ENCODE data around the gene ALK.

The ALK gene

DNA sequence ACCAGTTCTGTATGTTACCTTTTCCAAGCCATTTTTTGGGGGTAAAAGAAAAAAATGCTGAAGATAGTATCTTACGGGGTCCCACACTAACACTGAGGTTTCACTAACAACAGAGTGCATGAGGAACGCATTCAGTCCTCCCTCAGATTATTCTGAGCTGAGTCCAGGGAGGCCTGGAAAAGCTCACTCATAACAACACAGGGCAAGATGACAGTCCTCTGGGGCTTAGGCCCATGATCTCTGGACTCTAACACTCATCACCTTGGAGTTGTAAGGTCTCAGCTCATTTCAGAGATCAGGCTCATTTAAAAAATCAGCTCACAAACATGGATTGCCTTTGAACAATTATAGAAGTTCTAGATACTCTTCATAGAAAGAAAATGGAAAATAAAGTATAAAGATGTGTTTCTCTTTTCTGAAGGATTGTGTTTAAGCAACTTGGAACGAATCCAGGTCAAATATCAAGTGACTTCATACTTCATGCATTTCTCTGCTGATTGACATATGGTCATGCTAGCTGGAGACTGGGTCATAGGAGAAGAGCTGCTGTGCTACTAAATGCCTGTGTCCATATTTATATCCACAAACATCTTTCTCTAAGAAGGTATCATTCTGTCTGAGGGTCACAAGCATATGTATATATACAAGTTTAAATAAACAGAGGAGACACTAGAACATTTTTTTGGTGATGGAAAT is 265.8 kb downstream of the ALK start:
- no peak for DNase-seq (ENCODE audit: low read depth in 2 of 2)

DNA sequence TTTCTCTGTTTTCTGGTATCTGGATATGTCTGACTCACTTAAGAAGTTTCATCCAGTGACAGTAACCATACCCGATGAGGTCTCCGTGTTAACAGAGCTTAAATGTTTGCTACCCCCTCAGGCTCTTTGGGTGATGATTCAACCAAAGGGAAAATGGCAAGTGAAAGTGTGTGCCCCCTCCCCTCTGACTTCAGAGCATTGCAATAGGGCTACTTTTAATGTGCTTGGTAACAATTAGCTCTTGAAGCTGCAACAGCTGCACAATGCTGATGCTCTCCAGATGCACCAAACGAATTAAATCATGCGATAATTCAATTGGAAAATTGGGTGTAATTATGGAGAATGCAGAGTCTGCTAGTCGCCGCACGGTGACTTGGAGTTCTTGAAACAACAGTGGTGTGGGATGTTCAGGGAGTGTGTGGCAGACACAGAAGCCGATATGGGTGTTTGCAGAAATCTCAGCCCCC is 270.7 kb downstream of the ALK start:
- DNase-seq (ENCODE audit: low read depth in 2 of 2) = no peak

DNA sequence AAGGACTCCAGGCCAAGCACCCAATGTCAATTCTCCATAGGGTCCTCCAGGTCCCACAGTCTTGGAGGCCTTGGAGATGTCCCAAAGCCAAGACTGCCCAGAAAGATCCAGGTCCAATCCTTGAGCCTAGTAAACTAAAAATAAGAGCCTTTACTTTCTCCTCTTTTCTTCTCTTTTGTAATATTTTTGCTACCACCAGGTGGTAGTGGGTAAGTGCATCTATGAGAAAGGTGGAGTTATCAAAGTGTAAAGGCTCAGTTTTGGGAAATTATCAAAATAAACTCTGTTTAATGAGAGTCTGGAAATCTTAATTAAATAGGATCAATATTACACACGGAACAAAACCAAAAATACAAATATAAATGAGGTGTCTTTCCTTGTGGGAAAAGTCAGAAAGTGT is 276.4 kb downstream of the ALK start:
- no peak for DNase-seq (ENCODE audit: low read depth in 2 of 2)

DNA sequence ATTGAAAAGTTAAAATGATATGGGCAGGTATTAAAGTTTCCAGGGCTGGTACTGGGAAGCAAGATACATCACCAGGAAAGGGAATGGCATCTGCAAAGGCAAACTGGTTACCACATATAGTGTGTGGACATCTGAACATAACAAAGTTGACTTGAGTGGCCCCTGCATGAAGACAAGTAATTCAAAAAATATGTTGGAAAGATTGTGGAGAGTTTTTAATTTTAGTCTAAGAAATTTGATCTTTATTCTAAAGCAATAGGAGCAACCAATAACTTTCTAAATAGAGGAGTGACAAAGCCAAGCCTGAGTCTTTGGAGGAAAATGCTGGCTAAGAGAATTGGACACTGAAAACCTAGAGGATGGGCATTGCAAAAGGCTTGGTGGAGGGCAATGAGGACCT is 278.2 kb downstream of the ALK start:
- no peak for DNase-seq (ENCODE audit: low read depth in 2 of 2)

DNA sequence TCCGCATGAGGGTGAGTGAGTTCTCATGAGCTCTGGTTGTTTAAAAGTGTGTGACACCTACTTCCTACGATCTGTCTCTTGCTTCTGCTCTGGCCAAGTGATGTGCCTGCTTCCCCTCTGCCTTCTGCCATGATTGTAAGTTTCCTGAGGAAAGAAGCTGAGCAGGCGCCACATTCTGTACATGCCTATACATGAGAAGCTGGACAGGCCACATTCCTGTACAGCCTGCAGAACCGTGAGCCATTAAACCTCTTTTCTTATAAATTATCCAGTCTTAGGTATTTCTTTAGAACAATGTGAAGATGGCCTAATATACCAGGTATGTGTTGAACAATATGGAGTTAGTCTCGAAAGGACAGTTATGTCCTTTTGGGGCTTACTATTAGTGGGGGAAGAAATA is 281.0 kb downstream of the ALK start:
- no peak for DNase-seq (ENCODE audit: low read depth in 2 of 2)

DNA sequence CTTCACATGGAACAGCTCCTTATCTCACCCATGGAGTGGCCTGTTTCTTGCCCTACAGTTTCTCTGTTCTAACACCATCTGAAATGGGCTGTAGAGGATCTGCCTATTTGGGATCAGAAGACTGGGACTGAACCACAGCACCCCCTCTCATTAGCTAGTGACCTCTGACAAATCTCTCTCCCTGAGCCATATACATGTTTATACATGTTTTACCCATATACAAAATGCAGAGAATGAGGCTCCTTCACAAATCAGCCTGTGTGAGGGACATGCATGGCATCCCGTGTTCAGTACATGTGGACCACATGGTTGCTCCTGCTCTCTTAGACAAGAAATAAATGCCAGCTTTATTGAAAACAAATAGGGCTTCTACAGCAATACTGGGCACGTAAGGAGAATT is 282.7 kb downstream of the ALK start:
- DNase-seq (ENCODE audit: low read depth in 2 of 2) = no peak

DNA sequence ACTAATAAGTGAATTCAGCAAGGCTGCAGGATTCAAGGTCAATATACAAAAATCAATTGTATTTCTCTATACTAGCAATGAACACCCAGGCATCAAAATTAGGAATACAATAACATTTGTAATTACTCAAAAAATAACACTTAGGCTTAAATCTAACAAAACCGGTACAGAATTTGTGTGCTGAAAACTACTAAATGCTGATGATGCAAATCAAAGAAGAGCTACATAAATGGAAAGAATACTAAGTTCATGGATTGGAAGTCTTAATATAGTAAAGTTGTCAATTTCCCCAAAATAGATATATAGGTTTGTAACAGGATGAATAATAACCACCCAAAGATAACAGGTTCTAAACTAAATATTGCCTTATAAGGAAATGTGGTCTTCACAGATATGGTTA is 286.5 kb downstream of the ALK start:
- DNase-seq (ENCODE audit: low read depth in 2 of 2) = no peak

DNA sequence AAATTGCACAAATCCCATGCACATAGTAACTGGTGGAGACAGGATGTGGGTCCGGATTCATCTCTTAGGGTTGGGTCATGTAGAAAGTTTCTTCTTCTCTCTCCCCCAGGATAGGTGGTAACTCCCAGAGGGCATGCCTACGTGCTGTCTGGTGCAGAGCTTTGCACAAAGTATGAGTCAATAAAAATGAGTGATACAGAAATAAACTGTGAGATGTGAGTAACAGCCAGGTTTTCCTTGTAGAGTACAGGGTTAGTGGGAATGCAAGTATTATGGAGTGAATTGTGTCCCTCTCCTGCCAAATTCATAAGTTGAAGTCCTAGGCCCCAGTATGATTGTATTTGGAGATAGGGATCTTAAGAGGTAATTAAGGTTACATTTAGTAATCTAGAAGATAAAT is 289.4 kb downstream of the ALK start:
- no peak for DNase-seq (ENCODE audit: low read depth in 2 of 2)

DNA sequence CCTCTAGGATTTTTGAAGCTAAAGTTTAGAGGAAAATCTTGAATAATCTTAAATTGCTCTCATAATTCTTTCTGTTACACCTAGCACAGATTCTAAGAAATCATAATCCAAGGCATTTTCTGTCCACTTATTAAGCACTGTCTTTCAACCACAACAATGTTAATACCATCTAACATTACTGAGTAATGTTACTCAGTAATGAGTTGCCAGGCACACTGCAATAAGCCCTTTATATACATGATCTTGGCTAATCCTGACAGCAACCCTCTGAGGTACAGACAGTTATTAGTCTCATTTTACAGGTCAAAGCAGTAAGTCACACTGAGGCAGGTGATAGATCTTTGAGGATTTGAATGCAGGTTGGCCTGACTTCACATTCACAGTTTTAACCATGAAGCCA is 291.9 kb downstream of the ALK start:
- DNase-seq (ENCODE audit: low read depth in 2 of 2) = no peak

DNA sequence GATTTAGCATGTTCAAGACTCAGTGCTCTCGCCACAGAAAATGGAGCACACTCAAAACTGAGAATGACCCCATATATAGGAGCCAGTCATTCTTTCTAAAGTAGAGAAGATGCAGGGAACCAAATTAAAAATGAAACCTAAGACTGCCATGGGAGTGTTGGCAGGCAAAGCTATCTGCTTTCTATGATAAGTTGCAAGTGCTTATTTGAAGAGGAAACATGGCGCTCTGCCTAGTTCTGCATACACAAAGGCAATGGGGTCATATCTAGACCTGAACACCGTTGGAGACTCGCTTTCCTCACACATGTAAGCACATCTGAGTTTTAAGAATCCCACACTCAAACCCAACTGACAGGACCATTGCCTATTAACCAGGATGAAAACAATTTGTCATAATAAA is 292.5 kb downstream of the ALK start:
- DNase-seq (ENCODE audit: low read depth in 2 of 2) = no peak

DNA sequence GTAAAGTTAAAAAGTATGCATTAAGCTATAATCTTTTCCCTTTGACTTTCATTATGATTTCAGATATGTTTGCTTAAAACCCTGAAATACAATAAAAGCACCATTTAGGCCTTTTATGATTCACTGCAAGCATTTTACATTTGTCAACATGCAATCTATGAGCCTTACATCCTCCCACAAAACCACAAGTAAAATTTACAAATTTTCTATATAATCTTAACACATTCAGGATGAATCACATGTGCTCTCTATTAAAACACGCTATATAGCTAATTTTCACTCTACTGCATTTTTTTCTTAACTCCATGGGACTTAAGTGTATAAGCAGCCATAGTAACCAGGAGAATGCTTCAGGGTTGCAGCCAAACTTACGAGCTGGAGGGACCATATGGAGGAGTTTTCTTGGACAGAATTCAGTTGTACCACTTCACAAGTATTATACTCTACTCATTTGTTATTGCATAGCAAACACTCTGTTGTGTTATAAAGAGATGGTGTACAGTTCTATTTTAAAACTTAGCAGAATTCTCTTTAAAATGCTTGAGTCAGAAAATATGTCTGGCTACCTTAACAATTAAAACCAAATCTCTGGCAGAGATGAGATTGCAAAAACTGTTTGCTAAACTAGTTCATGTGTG is 293.2 kb downstream of the ALK start:
- no peak for DNase-seq (ENCODE audit: low read depth in 2 of 2)

DNA sequence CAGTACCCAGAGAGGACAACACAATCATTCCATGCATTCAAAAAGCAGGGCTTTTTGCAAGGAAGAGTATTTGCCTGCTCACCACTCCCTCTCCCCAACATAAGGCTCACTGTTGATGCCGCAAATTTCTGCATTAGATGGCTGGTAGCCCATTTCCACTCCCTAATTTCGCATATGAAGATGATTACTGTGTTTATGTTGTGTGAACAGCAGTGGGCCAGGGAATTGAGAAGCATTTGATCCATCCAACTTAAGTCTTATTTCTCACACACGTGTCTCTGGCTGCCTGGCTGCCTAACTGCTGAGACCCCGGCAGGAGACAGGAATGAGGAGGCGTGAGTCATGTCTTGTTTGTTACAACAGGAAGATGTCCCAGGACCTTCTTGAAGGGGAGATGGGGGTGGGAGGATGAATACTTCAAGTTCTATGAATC is 294.1 kb downstream of the ALK start:
- no peak for DNase-seq (ENCODE audit: low read depth in 2 of 2)

DNA sequence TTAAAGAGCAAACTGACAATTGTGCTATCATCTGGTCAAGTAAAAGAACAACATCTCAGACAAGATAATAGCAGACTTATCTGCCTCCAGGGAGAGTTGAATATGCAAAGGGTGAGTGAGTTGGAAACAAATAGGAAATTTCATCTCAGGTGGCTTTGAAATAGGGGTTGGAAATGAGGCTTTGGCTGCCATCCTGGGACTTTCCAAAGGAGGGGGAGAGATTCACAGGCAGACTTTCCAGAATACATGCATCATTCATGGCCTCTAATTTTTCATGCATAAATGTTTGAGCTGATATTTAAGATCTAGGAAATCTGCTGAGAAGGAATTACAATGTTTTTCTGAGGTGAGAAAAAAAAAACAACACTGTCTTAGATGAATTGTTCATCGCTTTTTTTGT is 300.5 kb downstream of the ALK start:
- DNase-seq (ENCODE audit: low read depth in 2 of 2) = no peak

DNA sequence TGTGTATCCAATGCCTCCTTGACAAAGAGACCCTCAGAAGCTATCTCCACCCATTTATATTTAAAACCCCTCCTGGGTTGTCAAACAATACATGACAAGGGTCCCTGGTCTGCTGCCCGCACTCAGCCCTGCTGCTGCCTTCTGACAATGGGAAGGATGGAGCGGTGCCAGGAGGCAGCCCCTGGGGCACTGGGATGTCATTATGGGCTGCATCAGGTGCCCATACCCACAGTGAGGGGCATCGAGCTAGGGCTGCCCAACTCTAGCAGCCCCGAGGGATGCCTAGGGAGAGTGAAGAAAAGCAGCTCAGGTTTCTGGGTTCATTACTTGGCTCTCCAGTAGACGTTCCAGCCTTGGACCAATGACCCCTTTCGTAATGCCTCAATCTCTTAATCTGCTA is 301.7 kb downstream of the ALK start:
- no peak for DNase-seq (ENCODE audit: low read depth in 2 of 2)

DNA sequence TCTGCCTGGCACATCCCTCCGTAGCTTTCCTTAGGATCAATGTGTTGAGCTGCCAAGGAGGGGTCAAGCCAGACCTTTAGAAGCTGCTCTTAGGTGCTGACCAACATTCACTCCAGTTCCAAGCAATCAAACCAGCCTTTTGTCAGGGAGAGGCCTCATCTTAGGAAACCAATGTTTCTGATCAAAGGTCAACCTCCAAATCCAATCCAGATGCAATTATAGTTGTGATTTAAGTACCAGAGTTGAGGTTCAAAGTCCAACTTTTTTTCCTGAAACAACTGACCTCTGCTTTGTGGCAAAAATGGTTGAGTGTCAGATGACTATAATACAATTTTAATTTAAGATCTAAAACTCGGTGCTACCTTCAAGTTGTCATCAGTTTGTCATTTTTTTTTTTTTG is 303.4 kb downstream of the ALK start:
- DNase-seq (ENCODE audit: low read depth in 2 of 2) = no peak

DNA sequence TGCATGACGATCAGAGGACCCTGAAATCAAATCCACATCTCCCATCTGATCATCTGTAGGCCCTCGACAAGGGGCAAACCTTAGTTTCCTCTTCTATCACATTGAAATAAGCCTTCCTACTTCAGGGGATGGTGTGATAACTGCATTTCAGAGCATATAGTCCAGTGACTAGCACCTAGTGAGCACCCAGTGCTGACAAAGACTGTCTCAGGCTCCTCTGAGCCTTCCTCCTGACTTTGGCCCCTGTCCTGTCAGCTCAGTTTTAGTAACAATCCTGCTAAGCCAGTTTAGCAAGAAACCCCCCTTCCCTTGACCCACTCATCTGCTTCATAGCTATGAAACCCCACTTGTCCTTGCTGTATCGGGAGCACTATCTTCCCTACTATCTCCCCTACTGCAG is 304.0 kb downstream of the ALK start:
- no peak for DNase-seq (ENCODE audit: low read depth in 2 of 2)

DNA sequence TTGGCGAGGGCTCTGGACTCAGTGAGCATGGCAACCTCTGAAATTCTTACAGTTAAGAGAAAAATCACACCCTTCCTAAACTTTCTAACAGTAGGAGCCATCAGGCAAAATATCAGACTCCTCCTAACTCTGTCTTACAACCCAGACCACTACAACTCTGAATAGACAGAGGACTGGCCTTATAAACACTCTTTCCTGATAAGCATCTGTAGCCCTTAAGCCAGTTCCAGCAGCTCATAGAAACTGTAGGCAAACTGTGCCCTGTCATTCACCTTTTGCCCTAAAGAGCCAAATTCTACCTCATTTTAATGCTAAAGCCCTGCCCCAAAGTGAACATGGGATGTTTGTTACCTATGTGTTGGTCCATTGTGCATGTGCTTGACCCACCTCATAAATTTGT is 304.8 kb downstream of the ALK start:
- DNase-seq (ENCODE audit: low read depth in 2 of 2) = no peak

DNA sequence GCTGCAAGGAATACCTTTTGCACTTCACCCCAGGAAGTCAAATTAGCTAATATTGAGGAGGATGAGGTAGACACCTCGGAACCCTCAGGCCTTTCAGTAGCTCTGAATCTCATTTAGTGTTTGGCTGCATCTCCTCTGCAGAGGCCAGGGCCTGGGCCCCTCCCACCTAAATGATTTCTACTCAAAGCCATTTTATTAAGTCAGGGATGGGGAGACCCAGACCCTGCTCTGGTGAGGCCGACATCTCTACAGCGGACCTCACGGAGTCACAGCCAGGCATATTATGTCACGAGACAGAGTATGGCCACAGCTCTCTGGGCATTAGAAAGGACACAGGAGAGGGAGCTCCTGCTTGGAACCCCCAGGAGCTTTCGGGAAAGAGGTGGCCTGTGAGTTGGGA is 305.5 kb downstream of the ALK start:
- DNase-seq (ENCODE audit: low read depth in 2 of 2) = no peak

DNA sequence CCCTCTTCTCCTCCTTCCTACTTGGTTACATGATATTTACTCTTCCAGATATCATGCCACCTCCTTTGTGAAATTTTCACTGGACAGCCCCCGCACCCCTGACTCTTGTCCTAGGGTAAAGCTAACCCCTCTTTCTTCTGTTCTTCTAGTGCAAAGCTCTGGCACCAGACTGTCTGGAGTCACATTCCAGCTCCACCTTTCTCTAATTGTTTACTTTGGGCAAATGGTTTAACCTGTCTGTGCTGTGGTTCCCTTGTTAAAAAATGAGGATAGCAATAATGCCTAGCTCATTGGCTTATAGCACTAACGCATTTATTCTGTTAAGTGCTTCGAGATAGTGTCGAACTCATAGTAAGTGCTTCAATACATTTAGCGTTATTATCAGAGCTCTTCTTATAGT is 306.2 kb downstream of the ALK start:
- DNase-seq (ENCODE audit: low read depth in 2 of 2) = no peak

DNA sequence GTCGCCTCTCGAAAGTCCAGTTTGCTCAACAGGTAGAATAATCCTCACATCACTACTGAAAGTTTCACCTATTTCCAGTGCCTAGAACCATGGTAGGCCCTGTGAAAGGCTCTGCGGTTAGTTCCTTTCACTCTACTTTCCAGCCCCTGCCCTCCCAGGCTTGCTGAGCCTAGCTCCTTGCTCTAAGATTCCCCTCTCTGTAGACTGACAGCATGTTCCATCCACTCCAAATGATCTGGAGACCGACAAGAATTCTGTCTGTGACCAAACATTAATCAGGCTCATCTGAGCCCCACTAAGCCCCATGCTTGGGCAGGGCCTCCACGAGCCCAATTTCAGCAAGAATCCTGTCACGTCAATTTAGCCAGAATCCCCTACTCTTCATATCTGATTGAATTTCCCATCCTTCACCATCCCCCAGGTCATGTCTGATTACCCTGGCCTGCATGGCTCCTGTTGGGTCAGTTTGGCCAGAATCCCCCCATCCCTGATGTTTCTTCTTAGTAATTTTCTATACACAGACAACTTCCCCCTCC is 307.0 kb downstream of the ALK start:
- no peak for DNase-seq (ENCODE audit: low read depth in 2 of 2)

DNA sequence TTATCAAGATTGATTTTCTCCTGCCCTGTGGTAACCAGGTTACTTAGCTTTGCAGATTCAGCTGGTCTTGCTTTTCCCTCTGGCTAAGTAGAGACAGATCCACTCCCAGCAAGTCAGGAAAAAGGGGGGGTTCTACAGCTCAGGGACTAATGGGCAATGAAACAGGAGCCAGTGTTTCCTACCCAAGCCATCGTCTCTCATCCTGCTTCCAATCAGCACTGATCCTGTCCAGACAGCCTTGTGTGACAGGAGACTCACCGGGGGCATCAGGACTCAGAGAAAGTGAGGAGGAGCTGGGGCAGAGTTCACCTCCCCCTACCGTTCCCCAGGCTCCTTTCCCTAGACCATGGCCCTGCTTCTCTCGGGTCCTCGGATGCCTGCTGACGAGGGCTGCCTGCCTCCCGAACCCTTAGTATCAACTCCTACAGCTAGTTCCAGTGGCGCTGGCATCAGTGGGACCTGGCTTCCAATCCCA is 307.6 kb downstream of the ALK start:
- DNase-seq (ENCODE audit: low read depth in 2 of 2) = no peak

DNA sequence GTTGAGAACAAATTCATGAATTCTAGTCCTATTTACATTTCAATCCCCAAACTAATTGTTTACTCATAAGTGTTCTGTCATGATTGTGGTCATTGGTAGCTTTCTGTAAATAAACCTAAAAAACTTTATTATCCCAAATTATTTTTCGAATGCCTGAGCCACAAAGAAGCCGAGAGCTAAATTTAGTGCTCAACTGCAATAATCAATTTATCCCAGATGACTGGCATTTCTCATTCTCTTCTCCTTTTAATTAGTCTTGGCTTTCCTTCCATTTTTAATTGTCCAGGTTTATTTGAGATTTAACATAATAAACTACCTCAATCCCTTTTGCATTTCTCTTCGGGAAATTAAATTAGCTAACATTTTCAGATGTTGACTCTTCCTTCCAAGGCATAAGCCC is 308.3 kb downstream of the ALK start:
- DNase-seq (ENCODE audit: low read depth in 2 of 2) = no peak

DNA sequence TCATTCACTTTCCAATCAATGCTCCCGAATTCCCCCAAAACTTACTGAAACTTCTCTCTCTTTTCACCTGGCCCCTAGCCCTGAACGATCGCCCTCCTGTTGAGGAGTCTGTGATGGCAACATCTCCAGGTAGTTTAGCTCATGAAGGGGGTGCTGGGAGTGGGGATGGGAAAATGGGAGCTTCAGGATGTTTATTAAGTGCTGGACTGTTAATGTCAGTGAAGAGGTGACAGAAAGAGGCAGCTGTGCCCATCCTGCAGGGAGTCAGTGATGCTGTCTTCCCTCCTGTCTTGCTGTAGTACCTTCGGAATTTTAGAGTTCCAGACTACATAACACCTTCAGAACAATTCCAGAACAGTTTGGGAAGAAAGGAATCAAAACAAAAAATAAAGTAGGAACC is 308.8 kb downstream of the ALK start:
- DNase-seq (ENCODE audit: low read depth in 2 of 2) = no peak

Data from stimulated activated CD4-positive, alpha-beta T cell treated with anti-CD3 and anti-CD28 coated beads, Interleukin-12 subunit alpha, Interleukin-12 subunit beta, amount 100 ng/mL, for 24 hours (primary cell).